Progenitor cell of endocrine pancreas (in vitro differentiated cells): ENCODE results near the gene EPG5. TPM values are rescaled to one million over a fixed set of nuclear protein-coding genes. Genes with fewer than 3 reads are reported as not detected.

Source experiments
- DNase-seq: peaks from one replicate; pipeline ENCODE4 v3.0.0; 2021; ENCODE audit warnings: low spot score; ENCODE audit not compliant: unreplicated experiment
- H3K27ac Mint-ChIP-seq: 2 replicates; pipeline ENCODE4 v1.8.0; 2021; ENCODE audit warnings: mild to moderate bottlenecking, moderate library complexity, mixed read lengths
- H3K27me3 Mint-ChIP-seq: 2 replicates; pipeline ENCODE4 v1.8.0; 2021; ENCODE audit warnings: mixed read lengths
- H3K36me3 Mint-ChIP-seq: 2 replicates; pipeline ENCODE4 v1.8.0; 2022; ENCODE audit warnings: mixed read lengths; ENCODE audit not compliant: insufficient read depth
- H3K4me1 Mint-ChIP-seq: 2 replicates; pipeline ENCODE4 v1.8.0; 2021; ENCODE audit warnings: low read depth, mixed read lengths
- H3K4me3 Mint-ChIP-seq: 2 replicates; pipeline ENCODE4 v1.8.0; 2021; ENCODE audit warnings: low read depth, mild to moderate bottlenecking, moderate library complexity, mixed read lengths
- H3K9me3 Mint-ChIP-seq: 2 replicates; pipeline ENCODE4 v1.8.0; 2021; ENCODE audit warnings: low read depth, mixed read lengths
- total RNA-seq: library from RNA; stranded (reverse); gene quantifications from 2 replicates; pipeline ENCODE4 v1.2.1, GENCODE V29; 2021
- TF ChIP-seq, protein P1 (sequence below): fragments of 200-600 bp; sonication (generic); IDR thresholded peaks from one replicate; pipeline ENCODE4 v1.5.0; 2021; ENCODE audit warnings: antibody characterized with exemption, mild to moderate bottlenecking; ENCODE audit not compliant: unreplicated experiment

The EPG5 gene
- total RNA-seq, 1 donor from 2014 or later, result 35.3 TPM

DNA sequence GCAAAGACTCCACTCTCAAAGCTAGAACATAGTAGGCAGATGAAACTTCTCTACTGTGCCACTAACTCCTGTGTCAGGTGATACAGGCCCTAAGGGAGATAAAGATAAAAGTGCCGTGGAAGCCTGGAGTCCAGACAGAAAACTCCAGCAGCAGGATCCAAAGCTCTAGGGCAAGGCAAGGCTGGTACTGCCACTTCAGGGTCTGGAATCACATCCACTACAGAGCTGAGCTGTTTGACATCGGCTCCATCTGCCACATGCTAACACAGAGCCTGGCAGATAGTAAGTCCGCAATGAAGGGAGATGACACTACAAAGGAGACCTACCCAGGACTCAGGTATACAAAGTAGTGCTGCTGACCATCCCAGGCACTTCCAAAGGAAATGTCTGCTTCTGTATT lies 34.4 kb downstream of the EPG5 start:
- Mint-ChIP-seq H3K4me3 (no peak overlapping the region), H3K9me3 (no peaks in the 10 kb centered on the region), H3K4me1 (no peaks in the 10 kb centered on the region), H3K27me3 (no peaks in the 10 kb centered on the region), H3K27ac (no peak overlapping the region), H3K36me3 (peaks cover 16% of the 10 kb centered on the region)
- TF ChIP-seq, protein P1, sequence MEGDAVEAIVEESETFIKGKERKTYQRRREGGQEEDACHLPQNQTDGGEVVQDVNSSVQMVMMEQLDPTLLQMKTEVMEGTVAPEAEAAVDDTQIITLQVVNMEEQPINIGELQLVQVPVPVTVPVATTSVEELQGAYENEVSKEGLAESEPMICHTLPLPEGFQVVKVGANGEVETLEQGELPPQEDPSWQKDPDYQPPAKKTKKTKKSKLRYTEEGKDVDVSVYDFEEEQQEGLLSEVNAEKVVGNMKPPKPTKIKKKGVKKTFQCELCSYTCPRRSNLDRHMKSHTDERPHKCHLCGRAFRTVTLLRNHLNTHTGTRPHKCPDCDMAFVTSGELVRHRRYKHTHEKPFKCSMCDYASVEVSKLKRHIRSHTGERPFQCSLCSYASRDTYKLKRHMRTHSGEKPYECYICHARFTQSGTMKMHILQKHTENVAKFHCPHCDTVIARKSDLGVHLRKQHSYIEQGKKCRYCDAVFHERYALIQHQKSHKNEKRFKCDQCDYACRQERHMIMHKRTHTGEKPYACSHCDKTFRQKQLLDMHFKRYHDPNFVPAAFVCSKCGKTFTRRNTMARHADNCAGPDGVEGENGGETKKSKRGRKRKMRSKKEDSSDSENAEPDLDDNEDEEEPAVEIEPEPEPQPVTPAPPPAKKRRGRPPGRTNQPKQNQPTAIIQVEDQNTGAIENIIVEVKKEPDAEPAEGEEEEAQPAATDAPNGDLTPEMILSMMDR, result no peak
- DNase-seq, result no peak

DNA sequence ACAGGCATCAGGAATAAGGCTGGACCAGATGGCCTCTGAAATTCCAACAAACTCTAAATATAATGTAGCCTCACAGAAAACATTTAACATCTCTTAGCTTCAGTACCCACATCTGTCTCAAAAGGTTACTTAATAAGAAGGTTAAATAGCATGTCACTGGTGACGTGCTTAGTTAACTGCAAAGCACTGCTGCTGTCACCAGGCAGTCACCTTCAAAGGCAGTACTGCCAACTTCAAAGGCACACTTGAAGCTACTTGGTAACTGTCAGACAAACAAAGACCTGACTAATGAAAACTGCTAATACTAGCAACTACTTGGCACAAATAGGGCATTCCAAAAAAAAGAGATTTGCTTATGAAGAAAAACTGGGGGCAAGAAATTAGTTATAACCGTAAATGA lies 36.2 kb downstream of the EPG5 start:
- Mint-ChIP-seq H3K9me3 (no peaks in the 10 kb centered on the region), H3K4me1 (no peaks in the 10 kb centered on the region), H3K27me3 (no peaks in the 10 kb centered on the region), H3K27ac (no peak overlapping the region), H3K4me3 (no peak overlapping the region), H3K36me3 (peaks cover 21% of the 10 kb centered on the region)
- TF ChIP-seq, protein P1, result no peak
- DNase-seq, result no peak

DNA sequence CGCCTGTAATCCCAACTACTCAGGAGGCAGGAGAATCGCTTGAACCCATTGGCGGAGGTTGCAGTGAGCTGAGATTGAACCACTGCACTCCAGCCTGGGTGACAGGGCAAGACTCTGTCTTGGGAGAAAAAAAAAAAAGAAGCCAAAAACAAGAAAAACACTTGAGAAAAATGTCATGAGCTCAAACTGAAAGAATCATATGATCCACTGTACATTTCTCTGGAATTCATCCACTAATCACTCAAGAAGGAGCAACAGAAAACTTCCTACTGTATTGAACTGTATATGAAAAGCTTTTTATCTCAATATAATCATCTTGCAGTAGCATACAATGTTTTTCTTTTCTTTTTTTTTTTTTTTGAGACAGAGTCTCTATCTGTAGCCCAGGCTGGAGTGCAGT lies 40.4 kb downstream of the EPG5 start:
- TF ChIP-seq, protein P1, result no peak
- Mint-ChIP-seq H3K4me3 (no peak overlapping the region), H3K9me3 (no peaks in the 10 kb centered on the region), H3K27me3 (no peaks in the 10 kb centered on the region), H3K27ac (no peak overlapping the region), H3K36me3 (peaks cover 23% of the 10 kb centered on the region), H3K4me1 (no peaks in the 10 kb centered on the region)
- no peak for DNase-seq

DNA sequence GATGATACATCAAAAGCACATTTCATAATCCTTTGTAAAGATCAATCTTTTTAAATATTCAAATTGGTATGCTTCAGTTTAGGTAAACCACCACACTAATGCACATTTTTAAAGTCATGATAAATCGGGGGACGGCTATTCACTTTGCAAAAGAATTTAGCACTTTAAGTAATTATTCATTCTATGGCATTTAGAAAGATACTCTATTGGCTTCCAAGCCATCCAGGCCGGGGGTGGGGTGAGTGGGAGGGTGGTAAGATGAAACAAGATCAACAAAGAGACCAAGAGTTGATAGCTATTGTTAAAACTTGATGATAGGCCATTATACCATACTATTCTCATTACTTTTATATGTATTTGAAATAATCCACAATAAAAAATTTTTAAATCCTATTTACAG lies 41.0 kb downstream of the EPG5 start:
- Mint-ChIP-seq H3K27me3 (no peaks in the 10 kb centered on the region), H3K4me1 (no peaks in the 10 kb centered on the region), H3K4me3 (no peak overlapping the region), H3K36me3 (peaks cover 20% of the 10 kb centered on the region), H3K9me3 (no peaks in the 10 kb centered on the region), H3K27ac (no peak overlapping the region)
- DNase-seq, result no peak
- TF ChIP-seq, protein P1, result no peak

DNA sequence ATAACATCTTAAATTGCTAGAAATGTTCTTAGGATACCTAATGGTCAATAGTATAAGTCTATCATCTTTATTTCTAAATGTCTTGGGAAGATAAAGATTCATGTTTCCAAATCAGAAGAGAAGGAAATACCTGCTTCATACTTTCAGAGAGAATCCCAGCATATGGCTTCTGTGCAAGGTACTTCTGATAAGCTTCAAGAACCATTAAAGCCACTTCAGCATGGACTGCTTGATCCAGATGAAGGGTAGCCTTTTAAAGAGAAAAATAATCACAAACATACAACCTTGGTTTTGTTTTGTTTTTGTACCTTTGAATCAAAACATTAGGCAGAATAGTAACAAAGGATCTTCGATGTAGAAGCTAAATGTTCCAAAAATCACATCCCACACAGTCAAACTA lies 44.0 kb downstream of the EPG5 start:
- DNase-seq, result no peak
- no peaks in the 10 kb centered on the region for H3K4me1 Mint-ChIP-seq
- no peaks in the 10 kb centered on the region for H3K9me3 Mint-ChIP-seq
- no peak overlapping the region for H3K4me3 Mint-ChIP-seq
- H3K36me3 Mint-ChIP-seq, result peaks cover 15% of the 10 kb centered on the region
- TF ChIP-seq, protein P1, result no peak
- H3K27ac Mint-ChIP-seq, result no peak overlapping the region
- no peaks in the 10 kb centered on the region for H3K27me3 Mint-ChIP-seq
